Hepatocyte (in vitro differentiated cells): ENCODE results near the gene TAS2R38.

ENCODE experiments used
- EZH2 ChIP-seq: fragments of 200-600 bp; sonication (generic); IDR thresholded peaks from 2 replicates; pipeline ENCODE4 v1.6.1; 2016; ENCODE audit warnings: antibody characterized with exemption, mild to moderate bottlenecking, borderline replicate concordance
- EZH2phosphoT487 ChIP-seq: fragments of 200-600 bp; sonication (generic); IDR thresholded peaks from one replicate; pipeline ENCODE4 v1.6.1; 2018; ENCODE audit warnings: antibody characterized with exemption, mild to moderate bottlenecking, low read depth, moderate library complexity; ENCODE audit not compliant: unreplicated experiment, severe bottlenecking
- TF ChIP-seq, protein P1 (sequence below): fragments of 200-600 bp; sonication (generic); IDR thresholded peaks from 2 replicates; pipeline ENCODE4 v1.5.1; 2016; ENCODE audit warnings: antibody characterized with exemption, mild to moderate bottlenecking; ENCODE audit not compliant: poor library complexity

DNA sequence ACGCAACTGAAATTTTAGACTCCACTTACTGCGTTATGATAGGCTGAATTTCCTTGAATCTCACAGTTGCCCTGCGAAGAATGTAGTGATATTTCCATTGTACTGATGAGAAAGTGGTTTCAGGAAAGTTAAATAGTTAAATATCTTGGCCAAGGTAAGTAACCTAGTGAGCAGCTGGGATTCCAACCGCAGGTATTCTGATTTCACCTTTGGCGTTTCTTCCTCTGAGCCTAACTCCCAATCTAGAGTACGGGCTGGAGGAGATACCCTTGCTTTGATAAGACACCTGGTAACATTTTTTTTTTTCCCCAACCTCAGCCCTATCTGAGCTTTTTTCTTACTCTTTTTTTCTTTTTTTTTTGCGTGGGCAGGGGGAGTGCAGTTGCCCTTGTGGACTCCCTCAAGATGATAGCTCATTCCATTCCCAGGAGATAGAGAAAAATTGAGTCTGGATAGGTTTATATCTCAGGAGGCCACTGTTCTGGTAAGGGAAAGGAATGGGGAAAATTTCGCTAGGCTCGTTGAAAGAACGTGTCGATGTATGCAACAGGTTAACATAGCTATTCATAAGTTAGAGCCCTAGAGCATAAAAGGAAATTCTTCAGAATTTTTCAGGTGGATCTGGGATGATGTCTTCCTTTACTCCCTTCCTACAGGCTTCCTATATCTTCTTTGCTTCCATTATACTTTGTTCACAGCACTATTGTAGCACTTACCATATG lies 3.1 kb upstream of the TAS2R38 start:
- TF ChIP-seq, protein P1, sequence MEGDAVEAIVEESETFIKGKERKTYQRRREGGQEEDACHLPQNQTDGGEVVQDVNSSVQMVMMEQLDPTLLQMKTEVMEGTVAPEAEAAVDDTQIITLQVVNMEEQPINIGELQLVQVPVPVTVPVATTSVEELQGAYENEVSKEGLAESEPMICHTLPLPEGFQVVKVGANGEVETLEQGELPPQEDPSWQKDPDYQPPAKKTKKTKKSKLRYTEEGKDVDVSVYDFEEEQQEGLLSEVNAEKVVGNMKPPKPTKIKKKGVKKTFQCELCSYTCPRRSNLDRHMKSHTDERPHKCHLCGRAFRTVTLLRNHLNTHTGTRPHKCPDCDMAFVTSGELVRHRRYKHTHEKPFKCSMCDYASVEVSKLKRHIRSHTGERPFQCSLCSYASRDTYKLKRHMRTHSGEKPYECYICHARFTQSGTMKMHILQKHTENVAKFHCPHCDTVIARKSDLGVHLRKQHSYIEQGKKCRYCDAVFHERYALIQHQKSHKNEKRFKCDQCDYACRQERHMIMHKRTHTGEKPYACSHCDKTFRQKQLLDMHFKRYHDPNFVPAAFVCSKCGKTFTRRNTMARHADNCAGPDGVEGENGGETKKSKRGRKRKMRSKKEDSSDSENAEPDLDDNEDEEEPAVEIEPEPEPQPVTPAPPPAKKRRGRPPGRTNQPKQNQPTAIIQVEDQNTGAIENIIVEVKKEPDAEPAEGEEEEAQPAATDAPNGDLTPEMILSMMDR, result no peak
- TF ChIP-seq EZH2phosphoT487, result no peak
- TF ChIP-seq EZH2, result no peak
